ENCODE data around the gene CD3E. TPM values are rescaled to one million over a fixed set of nuclear protein-coding genes. Genes with fewer than 3 reads are reported as not detected.
"Not testable (repeated sequence)": the region's sequence is repeated elsewhere in the genome, so short reads cannot be mapped to it uniquely, and the experiment has no call there.

The CD3E gene
- total RNA-seq, 5 donors from 2014 or later (not counting 1 experiment from before 2014, with no cell fraction given) = 555 to 659 (median 596) TPM

GRCh38 chr11:118305726-118306125, 1.2 kb downstream of the CD3E start:
- ChIA-PET POLR2A (interaction anchor here (0.6 to 1.6 kb wide), 5 partner anchors 29 to 835 kb away, joined by 3 to 4 read pairs (median 3); no protein-coding TSS in a partner anchor), CTCF (interaction anchor here (0.6 to 3.0 kb wide), 11 partner anchors 10 to 107 kb away, joined by 3 to 20 read pairs (median 3); partner anchors contain the start of genes CD3D (in 1 of the 2) and UBE4A (in 1 of the 2))
- H3K36me3 ChIP-seq (ENCODE audit: control insufficient read depth in 2 of 2, extremely low read depth in 1 of 2, insufficient read depth in 1 of 2, low read length in 1 of 2) = peaks cover 0 to 35% of the 10 kb centered on the region in 2 donors
- 0% methylated on average over 8 of the region's 8 CpGs for WGBS (ENCODE audit: insufficient coverage)
- Mint-ChIP-seq H3K4me3 (peak overlapping the region; percentile 95 to 99 (median 99)), H3K4me1 (peaks cover 84 to 89% (median 88%) of the 10 kb centered on the region in 3 donors), H3K27me3 (no peaks in the 10 kb centered on the region), H3K27ac (peak overlapping the region; percentile 100), H3K9me3 (no peaks in the 10 kb centered on the region), H3K36me3 (peaks cover 43% of the 10 kb centered on the region)
- peak overlapping the region; percentile 91 for H3K27ac ChIP-seq (ENCODE audit: low read length)
- no peaks in the 10 kb centered on the region for H3K27me3 ChIP-seq (replicated peaks in 1 of 2; ENCODE audit: control insufficient read depth in 2 of 2, extremely low read depth in 1 of 2, insufficient read depth in 2 of 2, low read length in 1 of 2)
- peak; percentile 62 to 72 (median 62) for ATAC-seq (replicated peaks in 1 of 4)
- H3K4me1 ChIP-seq (ENCODE audit: control insufficient read depth in 1 of 2, extremely low read depth in 1 of 2, insufficient read depth in 2 of 2, low read length in 2 of 2) = peaks cover 42 to 62% of the 10 kb centered on the region in 2 experiments
- peak overlapping the region; percentile 87 to 91 for H3K4me3 ChIP-seq (ENCODE audit: control insufficient read depth in 1 of 2, extremely low read depth in 1 of 2, low read length in 1 of 2)
- no peaks in the 10 kb centered on the region for H3K9me3 ChIP-seq
- peak in 34 of 35 experiments; percentile 32 to 81 (median 58) for DNase-seq

- DNase-seq (peak in 1 of 35 experiments; percentile 32), ATAC-seq (replicated peaks in 1 of 4) (no peak)
- Mint-ChIP-seq H3K9me3 (no peaks in the 10 kb centered on the region), H3K27ac (peak overlapping the region; percentile 70 to 100), H3K4me1 (peaks cover 85 to 93% (median 91%) of the 10 kb centered on the region in 3 donors), H3K27me3 (no peaks in the 10 kb centered on the region), H3K4me3 (peak overlapping the region; percentile 95 to 99 (median 99)), H3K36me3 (peaks cover 49% of the 10 kb centered on the region)
- WGBS (ENCODE audit: insufficient coverage) = no CpG with 5 or more reads among the region's 2 CpGs
- H3K36me3 ChIP-seq (ENCODE audit: control insufficient read depth in 2 of 2, extremely low read depth in 1 of 2, insufficient read depth in 1 of 2, low read length in 1 of 2) = peaks cover 0 to 43% of the 10 kb centered on the region in 2 donors
- no peaks in the 10 kb centered on the region for H3K9me3 ChIP-seq
- POLR2A ChIA-PET = no interaction called here
- H3K4me3 ChIP-seq (ENCODE audit: control insufficient read depth in 1 of 2, extremely low read depth in 1 of 2, low read length in 1 of 2) = peak overlapping the region; percentile 69 to 87
- H3K27me3 ChIP-seq (replicated peaks in 1 of 2; ENCODE audit: control insufficient read depth in 2 of 2, extremely low read depth in 1 of 2, insufficient read depth in 2 of 2, low read length in 1 of 2) = no peaks in the 10 kb centered on the region
- CTCF ChIA-PET = interaction anchor here (0.5 to 1.7 kb wide), 5 partner anchors 10 to 45 kb away, joined by 3 to 11 read pairs (median 4); no protein-coding TSS in a partner anchor
- H3K27ac ChIP-seq (ENCODE audit: low read length) = peak overlapping the region; percentile 91
- H3K4me1 ChIP-seq (ENCODE audit: control insufficient read depth in 1 of 2, extremely low read depth in 1 of 2, insufficient read depth in 2 of 2, low read length in 2 of 2) = peaks cover 50 to 65% of the 10 kb centered on the region in 2 experiments
Observed at GRCh38 chr11:118306556-118306955, 2.0 kb downstream of the CD3E start.

- Mint-ChIP-seq H3K36me3 (peaks cover 69% of the 10 kb centered on the region), H3K27ac (peak overlapping the region; percentile 70 to 100), H3K4me3 (peak overlapping the region; percentile 95 to 99 (median 99)), H3K4me1 (peaks cover 84 to 88% (median 87%) of the 10 kb centered on the region in 3 donors)
- 60% methylated on average over 1 of the region's 5 CpGs for WGBS (ENCODE audit: insufficient coverage)
- DNase-seq; H3K27me3 ChIP-seq (replicated peaks in 1 of 2; ENCODE audit: control insufficient read depth in 2 of 2, extremely low read depth in 1 of 2, insufficient read depth in 2 of 2, low read length in 1 of 2); H3K27me3 Mint-ChIP-seq; H3K9me3 ChIP-seq; H3K4me3 ChIP-seq (ENCODE audit: control insufficient read depth in 1 of 2, extremely low read depth in 1 of 2, low read length in 1 of 2); ATAC-seq (replicated peaks in 1 of 4); H3K9me3 Mint-ChIP-seq: not testable (repeated sequence)
- Histone ChIP-seq H3K27ac (ENCODE audit: low read length) (peak overlapping the region; percentile 91), H3K36me3 (ENCODE audit: control insufficient read depth in 2 of 2, extremely low read depth in 1 of 2, insufficient read depth in 1 of 2, low read length in 1 of 2) (peaks cover 6 to 68% of the 10 kb centered on the region in 2 donors), H3K4me1 (ENCODE audit: control insufficient read depth in 1 of 2, extremely low read depth in 1 of 2, insufficient read depth in 2 of 2, low read length in 2 of 2) (peaks cover 57 to 63% of the 10 kb centered on the region in 2 experiments)
- CTCF ChIA-PET = interaction anchor here in 1 of 2 donors (0.6 to 1.4 kb wide), 6 partner anchors 14 to 110 kb away, joined by 3 to 6 read pairs (median 4); no protein-coding TSS in a partner anchor
- POLR2A ChIA-PET = interaction anchor here in 1 of 2 donors (0.6 to 1.0 kb wide), 2 partner anchors 26 to 70 kb away, joined by 3 to 4 read pairs; no protein-coding TSS in a partner anchor
Observed at GRCh38 chr11:118308995-118309528, 4.5 kb downstream of the CD3E start.

- Histone ChIP-seq H3K4me3 (ENCODE audit: control insufficient read depth in 1 of 2, extremely low read depth in 1 of 2, low read length in 1 of 2) (no peak overlapping the region), H3K36me3 (ENCODE audit: control insufficient read depth in 2 of 2, extremely low read depth in 1 of 2, insufficient read depth in 1 of 2, low read length in 1 of 2) (peaks cover 12 to 79% of the 10 kb centered on the region in 2 donors), H3K9me3 (no peaks in the 10 kb centered on the region), H3K27ac (ENCODE audit: low read length) (peak overlapping the region; percentile 61), H3K27me3 (replicated peaks in 1 of 2; ENCODE audit: control insufficient read depth in 2 of 2, extremely low read depth in 1 of 2, insufficient read depth in 2 of 2, low read length in 1 of 2) (no peaks in the 10 kb centered on the region), H3K4me1 (ENCODE audit: control insufficient read depth in 1 of 2, extremely low read depth in 1 of 2, insufficient read depth in 2 of 2, low read length in 2 of 2) (peaks cover 63 to 70% of the 10 kb centered on the region in 2 experiments)
- ATAC-seq (replicated peaks in 1 of 4) (no peak), DNase-seq (no peak)
- H3K36me3 Mint-ChIP-seq = peaks cover 72% of the 10 kb centered on the region
- no peaks in the 10 kb centered on the region for H3K27me3 Mint-ChIP-seq
- H3K4me1 Mint-ChIP-seq = peaks cover 87 to 89% (median 88%) of the 10 kb centered on the region in 3 donors
- no CpG with 5 or more reads among the region's 3 CpGs for WGBS (ENCODE audit: insufficient coverage)
- H3K9me3 Mint-ChIP-seq = no peaks in the 10 kb centered on the region
- peak overlapping the region in 2 of 3 donors; percentile 28 to 31 for H3K4me3 Mint-ChIP-seq
- ChIA-PET POLR2A (interaction anchor here in 1 of 2 donors (0.6 to 1.2 kb wide), 2 partner anchors 22 to 32 kb away, joined by 4 to 12 read pairs; partner anchors contain the start of gene CD3D), CTCF (interaction anchor here in 1 of 2 donors (2.0 to 2.2 kb wide), 2 partner anchors 15 to 33 kb away, joined by 4 to 15 read pairs; partner anchors contain the start of gene CD3D)
- peak overlapping the region; percentile 88 to 92 for H3K27ac Mint-ChIP-seq
Observed at GRCh38 chr11:118310271-118310670, 5.7 kb downstream of the CD3E start.

GRCh38 chr11:118310781-118311485, 6.4 kb downstream of the CD3E start:
- WGBS (ENCODE audit: insufficient coverage) = no CpG with 5 or more reads among the region's 3 CpGs
- peak overlapping the region in 2 of 3 donors; percentile 28 to 31 for H3K4me3 Mint-ChIP-seq
- H3K36me3 ChIP-seq (ENCODE audit: control insufficient read depth in 2 of 2, extremely low read depth in 1 of 2, insufficient read depth in 1 of 2, low read length in 1 of 2) = peaks cover 12 to 85% of the 10 kb centered on the region in 2 donors
- ATAC-seq (replicated peaks in 1 of 4) = no peak
- peaks cover 89 to 92% (median 90%) of the 10 kb centered on the region in 3 donors for H3K4me1 Mint-ChIP-seq
- H3K27me3 ChIP-seq (replicated peaks in 1 of 2; ENCODE audit: control insufficient read depth in 2 of 2, extremely low read depth in 1 of 2, insufficient read depth in 2 of 2, low read length in 1 of 2) = no peaks in the 10 kb centered on the region
- peak overlapping the region; percentile 61 for H3K27ac ChIP-seq (ENCODE audit: low read length)
- H3K4me3 ChIP-seq (ENCODE audit: control insufficient read depth in 1 of 2, extremely low read depth in 1 of 2, low read length in 1 of 2) = no peak overlapping the region
- H3K4me1 ChIP-seq (ENCODE audit: control insufficient read depth in 1 of 2, extremely low read depth in 1 of 2, insufficient read depth in 2 of 2, low read length in 2 of 2) = peaks cover 67 to 76% of the 10 kb centered on the region in 2 experiments
- peaks cover 73% of the 10 kb centered on the region for H3K36me3 Mint-ChIP-seq
- ChIA-PET POLR2A (interaction anchor here (0.5 to 1.2 kb wide), 4 partner anchors 16 to 31 kb away, joined by 3 to 5 read pairs (median 4); partner anchors contain the start of gene CD3D (in 1 of the 2)), CTCF (interaction anchor here (0.8 to 2.2 kb wide), 14 partner anchors 10 to 113 kb away, joined by 3 to 15 read pairs (median 4); partner anchors contain the start of genes ATP5MG (in 1 of the 2), CD3D (in 1 of the 2) and JAML (in 1 of the 2))
- no peaks in the 10 kb centered on the region for H3K9me3 Mint-ChIP-seq
- H3K9me3 ChIP-seq = no peaks in the 10 kb centered on the region
- no peaks in the 10 kb centered on the region for H3K27me3 Mint-ChIP-seq
- no peak for DNase-seq
- peak overlapping the region; percentile 85 to 92 for H3K27ac Mint-ChIP-seq

Data from T-cell (primary cell).